ENCODE measurements around the gene NTRK3.

DNA sequence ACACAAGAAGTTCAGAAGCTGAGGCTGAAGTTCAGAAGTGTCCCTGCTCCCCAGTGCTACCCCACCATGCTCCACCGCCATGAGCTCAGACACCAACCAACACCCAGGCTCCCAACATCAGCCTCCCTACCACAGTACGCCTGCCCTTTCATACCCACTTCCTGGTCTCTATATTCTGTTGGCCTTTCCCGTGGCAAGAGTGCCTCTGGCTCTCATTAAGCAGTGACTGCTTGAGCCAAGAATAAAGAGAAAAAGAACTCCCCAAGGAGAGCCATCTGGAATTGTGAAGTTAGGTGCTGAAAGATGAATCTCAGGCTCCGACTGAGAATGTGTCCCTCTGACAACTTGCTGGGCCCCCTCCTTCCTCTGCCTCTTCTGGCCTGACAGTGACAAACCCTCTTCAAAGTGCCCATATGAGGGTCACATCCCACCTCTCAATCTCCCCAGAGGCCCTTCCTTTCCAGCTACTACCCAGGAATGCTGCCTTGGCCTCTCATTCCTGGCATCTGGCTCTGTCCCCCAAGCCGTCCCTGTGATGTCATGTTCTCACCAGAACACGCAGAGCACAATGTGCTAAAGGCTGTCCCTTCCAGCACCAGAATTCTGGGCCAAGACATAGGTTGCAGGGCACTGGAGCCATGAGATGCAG lies 306.8 kb downstream of the NTRK3 start:
- no peak for TF ChIP-seq CTCF (conservative IDR thresholded peaks at IDR 0.05 in 1 of 2, IDR thresholded peaks at IDR 0.05 in 1 of 2; ENCODE audit: extremely low read depth in 1 of 2, insufficient read depth in 1 of 2, low read depth in 1 of 2, low read length in 2 of 2)
- no peak for TF ChIP-seq EZH2 (IDR thresholded peaks at IDR 0.05; ENCODE audit: borderline replicate concordance, low read length)
